Islet precursor cell (in vitro differentiated cells): Measurements from ENCODE around the gene PRRT3.

Source experiments
- DNase-seq: peaks from one replicate; pipeline ENCODE4 v3.0.0-alpha.2; 2018

The PRRT3 gene

GRCh38 chr3:9951962-9952805 lies at the start of gene PRRT3:
Gene PRRT3 (minus strand): TSS chr3:9952408. CDS start chr3:9950115, 2,293 bp downstream.
- peak; percentile 73 for DNase-seq

GRCh38 chr3:10000686-10001085 lies 48.5 kb upstream of the PRRT3 start:
- no peak for DNase-seq

DNA sequence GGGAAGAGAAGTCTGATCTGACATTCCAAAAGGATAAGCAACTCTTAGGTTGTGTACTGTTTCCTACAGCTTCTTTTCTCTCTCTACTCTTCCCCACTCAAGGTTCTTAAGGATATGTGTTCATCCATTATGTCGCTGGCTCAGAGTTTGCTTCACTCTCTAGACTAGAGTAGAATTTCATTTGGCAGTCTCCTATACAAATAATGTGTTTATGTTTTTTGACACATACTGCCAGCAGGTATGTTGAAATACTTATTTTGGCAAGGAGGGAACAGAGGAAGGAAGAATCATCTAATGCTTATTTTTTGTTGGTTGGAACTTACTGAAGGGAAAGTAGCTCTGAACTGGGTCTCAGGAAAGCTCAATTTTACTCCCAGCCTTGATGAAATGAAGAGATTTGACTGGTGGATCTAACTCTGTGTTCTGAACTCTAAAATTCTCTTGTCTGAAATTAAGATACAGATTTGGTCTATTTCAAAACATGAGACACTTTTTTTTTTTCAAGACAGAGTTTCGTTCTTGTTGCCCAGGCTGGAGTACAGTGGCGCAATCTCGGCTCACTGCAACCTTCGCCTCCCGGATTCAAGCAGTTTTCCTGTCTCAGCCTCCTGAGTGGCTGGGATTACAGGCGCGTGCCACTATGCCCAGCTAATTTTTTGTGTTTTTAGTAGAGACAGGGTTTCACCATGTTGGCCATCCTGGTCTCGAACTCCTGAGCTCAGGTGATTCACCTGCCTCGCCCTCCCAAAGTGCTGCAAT lies 42.1 kb upstream of the PRRT3 start:
- DNase-seq: no peak

DNA sequence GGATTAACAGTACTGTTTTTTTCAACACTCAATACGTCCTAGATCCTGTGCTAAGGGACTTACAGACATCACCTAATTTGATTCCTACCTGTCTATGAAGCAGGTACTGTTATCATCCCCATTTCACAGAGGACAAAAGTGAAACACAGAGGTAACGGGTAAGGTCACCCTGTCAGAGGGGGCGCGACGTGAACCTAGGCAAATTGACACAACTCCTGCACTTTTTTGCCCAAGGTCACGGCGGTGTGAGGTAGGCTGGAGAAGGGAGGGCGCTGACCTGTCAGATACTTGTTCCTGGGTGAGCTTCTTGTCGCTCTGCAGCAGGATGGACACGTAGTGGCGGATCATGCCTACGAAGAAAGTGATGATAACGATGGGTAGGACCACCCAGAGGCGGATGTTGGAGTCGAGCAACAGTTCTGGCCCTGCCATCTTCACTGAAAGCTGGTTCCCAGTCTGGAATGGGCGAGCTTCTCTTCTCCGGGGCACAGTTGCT lies 34.1 kb upstream of the PRRT3 start:
- DNase-seq: no peak

DNA sequence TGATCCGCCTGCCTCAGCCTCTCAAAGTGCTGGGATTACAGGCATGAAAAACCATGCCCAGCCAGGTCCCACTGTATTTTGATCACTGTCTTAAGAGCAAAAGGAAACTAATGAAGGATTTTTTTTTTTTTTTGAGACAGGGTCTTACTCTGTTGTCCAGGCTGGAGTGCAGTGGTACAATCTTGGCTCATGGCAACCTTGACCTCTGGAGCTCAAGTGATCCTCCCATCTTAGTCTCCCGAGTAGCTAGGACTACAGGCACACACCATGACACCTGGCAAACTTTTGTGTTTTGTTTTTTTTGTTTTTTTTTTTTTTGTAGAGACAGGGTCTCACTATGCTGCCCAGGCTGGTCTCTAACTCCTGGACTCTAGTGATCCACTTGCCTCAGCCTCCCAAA lies 28.0 kb upstream of the PRRT3 start:
- DNase-seq: no peak

GRCh38 chr3:9978710-9979305 lies 26.6 kb upstream of the PRRT3 start:
- DNase-seq: no peak

- DNase-seq: peak; percentile 86
Measured at GRCh38 chr3:9976721-9977709, 24.8 kb upstream of the PRRT3 start.

DNA sequence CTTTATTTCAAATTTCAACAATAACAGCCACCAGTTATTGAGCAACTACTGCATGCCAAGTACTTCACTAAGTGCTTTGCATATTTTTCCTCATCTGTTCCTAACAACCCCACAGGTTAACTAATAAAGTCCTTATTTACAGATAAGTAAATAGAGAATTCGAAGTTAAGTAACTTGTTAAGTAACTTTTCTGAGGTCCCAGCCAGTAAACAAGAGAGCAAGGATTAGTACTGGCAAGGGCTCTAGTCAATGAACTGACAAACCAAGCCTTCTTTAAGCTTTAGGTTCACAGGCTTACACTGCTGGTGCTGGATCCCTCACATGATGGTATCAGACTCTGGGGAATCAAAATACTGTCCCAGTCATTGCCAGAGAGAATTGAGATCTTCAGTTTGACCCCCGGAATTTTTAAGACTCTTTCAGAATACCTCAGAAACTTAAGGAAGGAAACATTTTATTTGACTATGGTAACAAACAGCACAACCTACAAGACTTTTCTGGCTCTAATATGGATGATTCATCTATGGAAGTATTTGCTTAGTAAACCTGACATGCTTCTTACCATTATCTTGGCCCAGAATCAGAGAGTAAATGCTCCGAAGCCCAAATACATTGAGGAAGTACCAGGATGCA lies 17.9 kb upstream of the PRRT3 start:
- DNase-seq: no peak

DNA sequence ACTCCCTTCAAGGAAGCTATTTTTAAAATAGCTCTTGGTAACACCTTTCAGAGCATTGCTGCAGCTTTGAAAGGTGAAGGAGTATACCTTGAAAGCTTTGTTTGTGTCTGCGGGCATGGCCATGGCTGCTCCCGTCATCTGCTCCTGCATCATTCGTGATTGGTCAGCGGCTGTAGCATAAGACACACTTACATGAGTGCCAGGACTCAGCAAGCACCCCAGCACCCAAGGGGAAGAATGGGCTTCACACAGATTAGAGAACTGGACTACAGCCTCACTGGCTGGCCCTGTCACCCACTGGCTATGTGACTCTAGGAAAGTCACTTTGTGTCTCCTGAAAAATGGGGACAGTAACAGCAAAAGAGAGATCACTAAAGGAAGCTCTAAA lies 17.4 kb upstream of the PRRT3 start:
- DNase-seq: no peak

GRCh38 chr3:9966841-9967240 lies 14.6 kb upstream of the PRRT3 start:
- DNase-seq: no peak

GRCh38 chr3:9965200-9965875 lies 13.1 kb upstream of the PRRT3 start:
- DNase-seq: no peak

DNA sequence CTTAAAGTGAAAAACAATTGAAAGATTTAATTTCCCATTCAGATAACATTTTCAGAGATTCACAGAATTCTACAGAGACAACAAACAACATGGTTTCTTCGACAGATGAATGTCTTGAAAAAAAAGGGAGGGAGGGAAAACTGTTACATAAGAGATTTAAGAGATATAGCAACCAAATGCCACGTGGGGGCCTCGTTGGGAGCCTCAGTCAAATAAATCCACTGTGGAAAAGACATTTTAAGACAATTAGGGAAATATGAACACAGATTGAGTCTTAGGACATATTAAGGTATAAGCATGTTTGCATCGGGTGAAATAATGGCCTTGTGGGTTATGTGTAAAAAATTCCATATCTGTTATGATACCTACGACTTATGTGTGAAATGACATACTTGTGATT lies 5.0 kb upstream of the PRRT3 start:
- DNase-seq: no peak

DNA sequence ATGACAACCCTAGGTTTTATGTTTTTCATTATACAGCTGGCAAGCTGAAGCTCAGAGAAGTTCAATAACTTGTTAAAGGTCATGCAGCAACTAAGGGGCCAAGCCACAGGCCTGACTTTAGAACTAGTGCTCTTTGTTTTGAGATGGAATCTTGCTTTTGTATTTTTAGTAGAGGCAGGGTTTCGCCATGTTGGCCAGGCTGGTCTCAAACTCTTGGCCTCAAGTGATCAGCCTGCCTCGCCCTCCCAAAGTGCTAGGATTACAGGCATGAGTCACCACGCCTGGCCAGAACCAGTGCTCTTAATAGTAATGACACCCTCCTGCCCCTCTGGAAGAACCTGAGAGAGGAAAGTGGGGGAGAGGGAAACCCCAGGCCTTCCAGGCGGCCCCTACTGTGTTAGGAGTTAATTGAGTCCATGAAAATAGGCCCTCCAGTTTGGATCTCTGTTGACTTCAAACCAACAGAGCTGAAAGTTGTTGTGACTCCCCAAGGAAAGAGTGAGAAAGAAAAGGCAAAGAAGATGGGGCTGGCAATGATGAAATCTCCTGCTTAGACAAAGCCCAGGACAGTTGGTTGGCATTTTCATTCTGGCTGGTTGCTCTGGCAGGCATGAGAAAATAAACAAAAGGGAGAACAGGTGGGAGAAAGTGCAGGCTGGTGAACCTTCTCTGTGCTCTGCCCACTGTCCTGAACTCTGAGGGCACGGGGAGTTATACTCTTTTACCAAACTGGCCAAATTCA lies 3.6 kb upstream of the PRRT3 start:
- no peak for DNase-seq

GRCh38 chr3:9955067-9955502 lies 2.9 kb upstream of the PRRT3 start:
- no peak for DNase-seq

DNA sequence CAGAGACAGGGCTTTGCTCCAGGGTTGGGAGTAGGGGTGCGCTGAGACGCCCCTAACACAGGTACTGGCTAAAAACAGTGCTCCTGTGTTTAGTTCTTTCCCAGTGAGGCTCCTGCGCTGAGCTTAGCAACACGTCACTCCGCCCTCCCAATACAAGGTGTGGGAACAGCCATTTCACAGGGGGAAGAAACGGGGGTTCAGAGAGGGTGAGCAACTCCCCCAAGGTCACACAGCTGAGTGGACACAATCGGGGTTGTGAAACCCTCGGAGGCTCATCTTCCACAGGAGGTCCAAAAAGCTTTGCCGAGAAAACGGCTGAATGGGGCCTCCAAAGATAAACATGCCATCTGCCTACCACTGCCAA lies 628 bp downstream of the PRRT3 start:
- DNase-seq: no peak

- no peak for DNase-seq
Measured at GRCh38 chr3:9951126-9951525, 1.1 kb downstream of the PRRT3 start.

- DNase-seq: no peak
Measured at GRCh38 chr3:9949626-9950025, 2.6 kb downstream of the PRRT3 start.

- DNase-seq: no peak
Measured at GRCh38 chr3:9949115-9949514, 3.1 kb downstream of the PRRT3 start.

- no peak for DNase-seq
Measured at GRCh38 chr3:9948586-9948985, 3.6 kb downstream of the PRRT3 start.
